Tracheal epithelial cell (primary cell): ENCODE data around the gene CDC25C. TPM values are rescaled to one million over a fixed set of nuclear protein-coding genes. Genes with fewer than 3 reads are reported as not detected.

Experiments used
- total RNA-seq: library from RNA; depleted of rRNA; stranded (reverse); fragments of >200 nt; gene quantifications from 2 replicates; pipeline ENCODE4 v1.2.1, GENCODE V29; 2014

CDC25C gene
- total RNA-seq: 0.72 TPM in 1 of 2 replicates, not detected in the other

DNA sequence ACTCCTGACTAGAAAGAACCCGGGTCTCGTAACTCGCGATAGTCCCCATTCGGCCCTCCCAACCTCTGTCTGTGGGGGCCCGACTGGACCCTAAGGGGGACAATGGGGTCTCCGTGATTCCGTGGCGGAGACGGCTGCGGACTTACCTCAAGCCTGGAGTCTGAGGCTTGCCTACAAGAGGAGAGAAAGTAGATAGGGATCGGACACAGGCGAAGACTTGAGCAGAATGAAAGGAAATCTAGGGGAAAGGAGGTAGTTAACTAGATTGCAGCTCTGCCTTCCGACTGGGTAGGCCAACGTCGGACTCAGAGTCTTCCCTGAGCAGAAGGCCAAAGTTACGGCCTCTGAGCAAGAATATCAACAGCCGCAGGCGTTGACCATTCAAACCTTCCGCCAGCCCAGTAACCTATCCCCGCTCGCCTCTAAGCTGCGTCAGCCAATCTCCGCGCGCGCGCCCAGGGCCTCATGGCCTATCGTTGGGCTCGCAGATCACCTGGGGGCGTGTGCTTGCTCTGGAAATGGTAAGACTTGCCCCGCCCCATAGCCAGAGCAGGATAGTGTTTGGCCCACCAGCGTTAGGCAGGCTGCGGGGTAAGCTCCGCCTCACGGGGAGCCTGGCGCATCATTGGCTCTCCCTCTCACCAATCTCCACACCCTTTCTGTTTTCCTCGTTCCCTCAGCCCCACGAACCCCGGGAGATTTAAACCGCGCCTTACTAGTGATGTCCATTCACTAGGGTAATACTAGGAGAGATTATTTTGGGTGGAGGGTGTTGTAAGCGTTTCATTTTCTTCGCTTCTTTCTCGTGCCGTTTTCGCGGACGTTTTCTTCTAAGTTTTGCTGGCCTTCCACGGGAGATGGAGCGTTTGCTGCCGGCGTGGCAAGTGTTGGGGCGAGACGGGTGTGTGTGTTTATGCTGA, at the start of gene CDC25C:
CDC25C (minus strand) TSS at position 356 of the 920 bp plus-strand sequence. CDS start 624 bp downstream, outside the sequence.

DNA sequence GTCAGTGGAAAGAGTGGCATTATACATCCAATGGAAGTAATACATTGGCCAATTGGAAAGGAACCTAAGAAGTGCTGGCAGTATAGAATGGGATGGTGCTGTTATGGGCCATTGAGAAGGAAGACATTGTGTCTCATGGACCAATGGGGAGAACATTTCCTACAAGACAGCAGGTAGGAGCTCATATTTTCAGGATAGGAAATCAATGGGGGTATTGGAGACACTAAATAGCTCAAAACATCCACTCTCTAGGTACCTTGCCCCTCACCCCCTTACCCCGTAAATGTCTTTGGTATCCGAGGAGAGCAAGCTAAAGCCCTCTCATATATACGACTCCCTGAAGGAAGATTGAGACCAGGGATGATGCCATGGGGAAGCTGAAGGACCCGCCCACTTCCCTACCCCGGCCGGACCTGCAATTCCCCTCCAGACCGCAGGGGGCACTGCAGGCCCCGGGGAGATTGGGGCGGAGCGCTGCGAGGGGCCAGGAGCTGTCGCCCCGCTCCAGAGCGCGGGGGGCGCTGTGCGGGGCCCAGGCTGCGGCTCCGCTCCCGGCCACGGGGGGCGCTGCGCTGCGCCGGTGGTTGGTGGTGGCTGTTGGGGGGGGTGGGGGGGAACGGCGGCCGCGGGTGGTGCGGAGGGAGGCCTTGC, 20.6 kb upstream of the CDC25C start, which contains the start of gene KDM3B:
KDM3B (plus strand) TSS at position 615 of the 651 bp plus-strand sequence. CDS start 111 bp downstream, outside the sequence.

GRCh38 chr5:138337685-138338410, 6.2 kb upstream of the CDC25C start, which contains the start of gene FAM53C:
Gene FAM53C (plus strand): TSS chr5:138338266. CDS start chr5:138341336, 3,070 bp downstream.

DNA sequence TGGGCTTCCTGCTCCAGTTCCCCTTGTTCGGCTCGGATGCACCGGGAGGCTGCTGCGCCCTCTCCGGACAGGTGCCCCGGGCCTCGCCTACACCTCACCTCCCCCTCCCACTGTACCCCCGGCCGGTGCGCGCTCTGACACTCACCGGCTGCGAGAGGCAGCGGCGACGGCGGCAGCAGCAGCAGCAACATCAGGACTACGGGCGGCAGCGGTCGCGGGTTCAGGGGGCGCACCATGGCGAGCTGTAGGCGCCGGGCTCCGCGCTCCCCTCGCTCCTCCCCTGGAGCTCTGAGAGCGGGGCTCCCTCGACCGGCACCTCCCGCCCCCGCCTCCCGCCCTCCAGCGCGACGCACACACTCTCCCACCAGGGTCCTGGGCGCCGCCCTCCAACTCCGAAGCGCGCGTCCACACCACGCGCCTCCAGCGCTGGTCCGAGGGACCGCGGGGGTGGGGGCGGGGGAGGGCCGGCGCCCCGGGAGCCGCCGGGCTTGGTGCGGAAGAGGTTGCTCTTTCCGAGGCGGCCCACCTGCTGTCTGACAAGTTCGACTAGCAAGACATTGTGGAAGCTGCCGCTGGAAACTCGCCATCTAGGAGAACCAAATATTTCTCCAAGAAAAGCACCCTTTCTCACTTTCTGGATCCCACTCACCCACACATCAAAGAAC, 57.3 kb downstream of the CDC25C start, which contains the start of gene GFRA3:
GFRA3 (minus strand) TSS at position 433 of the 665 bp plus-strand sequence; CDS start at position 236, 197 bp downstream.

Other genes with a start within 250 kb of the CDC25C start
- not detected in 2 replicates for gene WNT8A, start 247.8 kb downstream of the CDC25C start, total RNA-seq
- 1.7 and 2.8 TPM in 2 replicates for gene NME5, start 192.4 kb downstream of the CDC25C start, total RNA-seq
- gene BRD8, start 153.2 kb downstream of the CDC25C start, total RNA-seq: 11.5 and 12.3 TPM in 2 replicates
- gene KIF20A, start 152.7 kb downstream of the CDC25C start, total RNA-seq: 0.64 and 4.3 TPM in 2 replicates
- gene CDC23, start 118.5 kb downstream of the CDC25C start, total RNA-seq: 22.4 and 24.7 TPM in 2 replicates
- not detected in 2 replicates for gene GFRA3, start 57.2 kb downstream of the CDC25C start, total RNA-seq
- gene FAM53C, start 6.5 kb upstream of the CDC25C start, total RNA-seq: 12.4 and 19.5 TPM in 2 replicates
- gene KDM3B, start 20.9 kb upstream of the CDC25C start, total RNA-seq: 36.4 and 42.0 TPM in 2 replicates
- gene REEP2, start 107.3 kb upstream of the CDC25C start, total RNA-seq: 1.9 and 6.3 TPM in 2 replicates
- 5.1 and 6.6 TPM in 2 replicates for gene EGR1, start 133.7 kb upstream of the CDC25C start, total RNA-seq
- gene ETF1, start 211.4 kb upstream of the CDC25C start, total RNA-seq: 175 and 185 TPM in 2 replicates
- gene HSPA9, start 243.6 kb upstream of the CDC25C start, total RNA-seq: 725 and 792 TPM in 2 replicates